Measurements from ENCODE around the gene MRPL34. TPM values are rescaled to one million over a fixed set of nuclear protein-coding genes. Genes with fewer than 3 reads are reported as not detected.

Gene MRPL34
- total and polyA plus RNA-seq, 5 donors = 131 to 321 (median 176) TPM

GRCh38 chr19:17311455-17312188 lies 6.0 kb downstream of the MRPL34 start:
- Histone ChIP-seq H3K4me3 (ENCODE audit: low read length) (no peak overlapping the region), H3K27me3 (ENCODE audit: control insufficient read depth, insufficient read depth) (no peaks in the 10 kb centered on the region), H3K4me1 (ENCODE audit: control insufficient read depth, insufficient read depth, low read length) (no peaks in the 10 kb centered on the region), H3K9me3 (ENCODE audit: control insufficient read depth, low read length) (no peaks in the 10 kb centered on the region), H3K27ac (ENCODE audit: low read length) (no peak overlapping the region)
- no peak for ATAC-seq
- DNase-seq = no peak
- 78% methylated on average over 11 of the region's 11 CpGs for WGBS
- intact Hi-C loops (cut with DNase I) = no loop called here

GRCh38 chr19:17312189-17313113 lies 6.8 kb downstream of the MRPL34 start:
- Histone ChIP-seq H3K27me3 (ENCODE audit: control insufficient read depth, insufficient read depth) (no peaks in the 10 kb centered on the region), H3K27ac (ENCODE audit: low read length) (no peak overlapping the region), H3K9me3 (ENCODE audit: control insufficient read depth, low read length) (no peaks in the 10 kb centered on the region), H3K4me3 (ENCODE audit: low read length) (no peak overlapping the region), H3K4me1 (ENCODE audit: control insufficient read depth, insufficient read depth, low read length) (no peaks in the 10 kb centered on the region)
- DNase-seq = no peak
- ATAC-seq = no peak
- 86% methylated on average over 20 of the region's 20 CpGs for whole genome bisulfite sequencing
- intact Hi-C loops (cut with DNase I) = no loop called here

- no peak overlapping the region for H3K4me3 ChIP-seq (ENCODE audit: low read length)
- intact Hi-C loops (cut with DNase I) = no loop called here
- ATAC-seq = no peak
These were observed 8.4 kb downstream of the MRPL34 start for GRCh38 chr19:17314007-17314593.

GRCh38 chr19:17318966-17319365 lies 13.3 kb downstream of the MRPL34 start:
- H3K27me3 ChIP-seq (ENCODE audit: control insufficient read depth, insufficient read depth) = no peaks in the 10 kb centered on the region
- no peak overlapping the region for H3K27ac ChIP-seq (ENCODE audit: low read length)
- DNase-seq = no peak
- 80% methylated on average over 6 of the region's 6 CpGs for WGBS
- no peak overlapping the region for H3K4me3 ChIP-seq (ENCODE audit: low read length)
- H3K9me3 ChIP-seq (ENCODE audit: control insufficient read depth, low read length) = no peaks in the 10 kb centered on the region
- no peaks in the 10 kb centered on the region for H3K4me1 ChIP-seq (ENCODE audit: control insufficient read depth, insufficient read depth, low read length)
- intact Hi-C loops (cut with DNase I) = no loop called here
- ATAC-seq = no peak

More at GRCh38 chr19:17314007-17314593, 8.4 kb downstream of the MRPL34 start:
- Histone ChIP-seq H3K9me3 (ENCODE audit: control insufficient read depth, low read length) (no peaks in the 10 kb centered on the region), H3K27me3 (ENCODE audit: control insufficient read depth, insufficient read depth) (no peaks in the 10 kb centered on the region), H3K4me1 (ENCODE audit: control insufficient read depth, insufficient read depth, low read length) (no peaks in the 10 kb centered on the region), H3K27ac (ENCODE audit: low read length) (no peak overlapping the region)
- no peak for DNase-seq
- WGBS = 90% methylated on average over 19 of the region's 19 CpGs

GRCh38 chr19:17319473-17320238 lies 14.0 kb downstream of the MRPL34 start:
- DNase-seq (no peak), ATAC-seq (no peak)
- Histone ChIP-seq H3K27me3 (ENCODE audit: control insufficient read depth, insufficient read depth) (no peaks in the 10 kb centered on the region), H3K9me3 (ENCODE audit: control insufficient read depth, low read length) (no peaks in the 10 kb centered on the region), H3K27ac (ENCODE audit: low read length) (no peak overlapping the region), H3K4me1 (ENCODE audit: control insufficient read depth, insufficient read depth, low read length) (no peaks in the 10 kb centered on the region), H3K4me3 (ENCODE audit: low read length) (no peak overlapping the region)
- WGBS = 93% methylated on average over 40 of the region's 40 CpGs
- intact Hi-C loops (cut with DNase I) = no loop called here

GRCh38 chr19:17320435-17320834 lies 14.8 kb downstream of the MRPL34 start:
- no peaks in the 10 kb centered on the region for H3K4me1 ChIP-seq (ENCODE audit: control insufficient read depth, insufficient read depth, low read length)
- no peak overlapping the region for H3K27ac ChIP-seq (ENCODE audit: low read length)
- no peaks in the 10 kb centered on the region for H3K27me3 ChIP-seq (ENCODE audit: control insufficient read depth, insufficient read depth)
- ATAC-seq (no peak), DNase-seq (no peak)
- intact Hi-C loops (cut with DNase I) = no loop called here
- H3K9me3 ChIP-seq (ENCODE audit: control insufficient read depth, low read length) = no peaks in the 10 kb centered on the region
- 88% methylated on average over 11 of the region's 11 CpGs for WGBS
- H3K4me3 ChIP-seq (ENCODE audit: low read length) = no peak overlapping the region

GRCh38 chr19:17321655-17322489 lies 16.2 kb downstream of the MRPL34 start:
- intact Hi-C loops (cut with DNase I) = no loop called here
- 89% methylated on average over 19 of the region's 19 CpGs for WGBS
- ATAC-seq (no peak), DNase-seq (no peak)
- Histone ChIP-seq H3K9me3 (ENCODE audit: control insufficient read depth, low read length) (no peaks in the 10 kb centered on the region), H3K27me3 (ENCODE audit: control insufficient read depth, insufficient read depth) (no peaks in the 10 kb centered on the region), H3K27ac (ENCODE audit: low read length) (no peak overlapping the region), H3K4me3 (ENCODE audit: low read length) (no peak overlapping the region), H3K4me1 (ENCODE audit: control insufficient read depth, insufficient read depth, low read length) (no peaks in the 10 kb centered on the region)

GRCh38 chr19:17322854-17323253 lies 17.2 kb downstream of the MRPL34 start:
- WGBS = 66% methylated on average over 10 of the region's 10 CpGs
- intact Hi-C loops (cut with DNase I) = no loop called here

GRCh38 chr19:17323300-17323963 lies 17.8 kb downstream of the MRPL34 start:
- Histone ChIP-seq H3K4me3 (ENCODE audit: low read length) (no peak overlapping the region), H3K9me3 (ENCODE audit: control insufficient read depth, low read length) (no peaks in the 10 kb centered on the region), H3K4me1 (ENCODE audit: control insufficient read depth, insufficient read depth, low read length) (no peaks in the 10 kb centered on the region), H3K27me3 (ENCODE audit: control insufficient read depth, insufficient read depth) (no peaks in the 10 kb centered on the region), H3K27ac (ENCODE audit: low read length) (no peak overlapping the region)
- WGBS = 35% methylated on average over 56 of the region's 56 CpGs
- DNase-seq (no peak), ATAC-seq (no peak)
- intact Hi-C loops (cut with DNase I) = no loop called here

More at GRCh38 chr19:17322854-17323253, 17.2 kb downstream of the MRPL34 start:
- Histone ChIP-seq H3K9me3 (ENCODE audit: control insufficient read depth, low read length) (no peaks in the 10 kb centered on the region), H3K4me1 (ENCODE audit: control insufficient read depth, insufficient read depth, low read length) (no peaks in the 10 kb centered on the region), H3K4me3 (ENCODE audit: low read length) (no peak overlapping the region), H3K27me3 (ENCODE audit: control insufficient read depth, insufficient read depth) (no peaks in the 10 kb centered on the region), H3K27ac (ENCODE audit: low read length) (no peak overlapping the region)
- ATAC-seq = peak in 1 of 2 donors; percentile 7
- peak in 1 of 3 donors; percentile 65 for DNase-seq

Measured in right cardiac atrium (tissue), 5 donors.